ENCODE results near the gene ABCG2.

ABCG2 gene

DNA sequence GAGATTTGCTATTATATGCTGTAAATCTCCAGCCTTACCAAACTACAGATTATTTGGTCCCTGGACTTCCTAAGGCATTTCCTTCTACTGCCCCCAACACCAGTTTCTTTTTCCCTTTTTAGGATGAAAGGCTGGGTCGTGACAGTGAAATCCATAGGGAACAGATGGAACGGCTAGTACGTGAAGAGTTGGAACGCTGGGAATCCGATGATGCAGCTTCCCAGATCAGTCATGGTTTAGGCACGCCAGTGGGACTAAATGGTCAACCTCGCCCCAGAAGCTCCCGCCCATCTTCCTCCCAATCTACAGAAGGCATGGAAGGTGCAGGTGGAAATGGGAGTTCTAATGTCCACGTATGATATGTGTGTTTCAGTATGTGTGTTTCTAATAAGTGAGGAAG is 83.1 kb downstream of the ABCG2 start:
- DNase-seq (ENCODE audit: low read depth in 2 of 3, low spot score in 1 of 3) = no peak

DNA sequence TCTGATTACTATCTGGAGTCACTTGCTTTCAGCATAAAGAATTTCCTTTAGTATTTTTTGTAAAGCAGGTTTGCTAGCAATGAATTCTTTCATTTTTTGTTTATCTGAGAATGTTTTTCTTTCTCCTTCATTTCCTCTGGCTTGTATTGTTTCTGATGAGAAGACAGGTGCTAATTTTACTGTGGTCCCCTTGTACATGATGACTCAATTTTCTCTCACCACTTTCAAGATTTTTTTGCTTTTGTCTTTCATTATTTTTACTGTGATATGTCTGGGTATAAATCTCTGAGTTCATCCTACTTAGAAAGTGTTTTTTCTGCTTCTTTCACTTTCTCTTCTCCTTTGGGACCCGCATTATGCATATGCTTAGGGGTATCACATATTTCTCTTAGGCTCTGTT is 88.4 kb downstream of the ABCG2 start:
- DNase-seq (ENCODE audit: low read depth in 2 of 3, low spot score in 1 of 3) = no peak

DNA sequence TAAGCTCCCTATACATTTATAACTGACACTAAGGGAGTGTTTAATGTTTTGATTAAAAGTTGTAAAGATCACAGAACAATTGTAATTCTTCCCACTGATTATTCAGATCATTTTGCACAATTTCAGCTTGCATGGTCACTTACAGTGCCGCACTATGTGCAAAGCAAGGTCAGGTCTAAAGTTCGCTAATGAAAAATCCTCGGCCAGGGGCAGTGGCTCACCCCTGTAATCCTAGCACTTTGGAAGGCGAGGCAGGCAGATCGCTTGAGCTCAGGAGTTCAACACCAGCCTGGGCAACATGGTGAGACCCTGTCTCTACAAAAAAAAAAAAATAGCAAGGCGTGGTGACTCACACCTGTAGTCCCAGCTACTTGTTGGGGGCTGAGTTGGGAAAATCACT is 94.0 kb downstream of the ABCG2 start:
- DNase-seq (ENCODE audit: low read depth in 2 of 3, low spot score in 1 of 3) = no peak

DNA sequence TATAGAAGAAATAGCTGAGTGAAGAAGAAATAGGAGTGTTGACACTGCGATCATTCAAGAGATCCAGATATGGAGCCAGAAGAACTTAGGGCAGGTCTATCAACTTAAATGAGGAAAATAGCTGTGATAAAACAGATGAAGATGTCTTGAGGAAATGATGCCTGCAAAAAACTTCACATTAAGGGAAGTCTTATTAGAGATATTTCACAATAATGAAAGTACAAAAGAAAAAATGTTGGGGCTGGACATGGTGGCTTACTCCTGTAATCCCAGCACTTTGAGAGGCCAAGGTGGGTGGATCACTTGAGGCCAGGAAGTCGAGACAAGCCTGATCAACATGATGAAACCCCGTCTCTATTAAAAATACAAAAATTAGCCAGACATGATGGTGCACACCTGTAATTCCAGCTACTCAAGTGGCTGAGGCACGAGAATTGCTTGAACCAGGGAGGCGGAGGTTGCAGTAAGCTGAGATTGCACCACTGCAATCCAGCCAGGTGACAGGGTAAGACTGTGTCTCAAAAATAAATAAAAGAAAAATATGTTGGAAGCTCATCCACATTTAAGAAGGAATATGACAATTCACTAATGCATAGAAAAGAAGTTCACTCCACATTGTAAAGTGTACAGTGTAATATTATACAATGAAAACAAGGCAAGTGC is 94.7 kb downstream of the ABCG2 start:
- DNase-seq (ENCODE audit: low read depth in 2 of 3, low spot score in 1 of 3) = no peak

DNA sequence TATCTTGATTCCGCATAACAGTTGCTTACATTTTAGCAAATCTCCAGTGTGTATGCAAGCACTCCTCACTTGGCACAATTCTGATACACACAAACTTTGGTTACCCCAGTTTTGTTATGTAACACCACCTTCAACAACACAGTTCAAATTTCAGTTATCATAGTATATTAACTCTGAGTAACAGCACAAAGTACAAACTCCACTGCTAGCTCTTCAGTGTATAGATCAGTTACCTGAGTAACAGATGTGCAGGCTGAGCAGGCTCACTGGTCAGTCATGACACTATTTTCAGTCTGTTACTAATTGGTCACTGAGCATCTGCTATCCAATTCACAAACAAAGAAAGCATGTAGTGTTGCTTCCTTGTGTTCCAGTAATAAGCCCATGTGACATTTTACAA is 95.6 kb downstream of the ABCG2 start:
- DNase-seq (ENCODE audit: low read depth in 2 of 3, low spot score in 1 of 3) = no peak

DNA sequence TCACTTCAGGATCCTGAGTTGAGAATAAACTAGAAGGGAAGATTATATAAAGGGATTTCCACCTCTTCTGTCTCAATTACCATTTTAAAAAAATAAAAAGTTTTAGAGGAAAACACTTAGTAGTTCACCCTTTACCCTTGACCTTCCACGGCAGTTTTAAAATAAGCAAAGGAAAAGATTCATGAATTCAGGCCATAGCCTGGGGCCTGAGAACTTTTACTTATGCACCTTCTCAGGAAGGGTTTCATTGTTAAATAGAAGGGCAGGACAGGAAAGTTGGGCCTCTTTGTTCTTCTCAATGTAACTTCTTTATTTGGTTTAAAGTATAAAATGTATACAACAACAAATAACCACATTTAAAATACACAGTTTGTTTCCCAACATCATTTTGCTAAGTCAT is 96.1 kb downstream of the ABCG2 start:
- DNase-seq (ENCODE audit: low read depth in 2 of 3, low spot score in 1 of 3) = no peak

DNA sequence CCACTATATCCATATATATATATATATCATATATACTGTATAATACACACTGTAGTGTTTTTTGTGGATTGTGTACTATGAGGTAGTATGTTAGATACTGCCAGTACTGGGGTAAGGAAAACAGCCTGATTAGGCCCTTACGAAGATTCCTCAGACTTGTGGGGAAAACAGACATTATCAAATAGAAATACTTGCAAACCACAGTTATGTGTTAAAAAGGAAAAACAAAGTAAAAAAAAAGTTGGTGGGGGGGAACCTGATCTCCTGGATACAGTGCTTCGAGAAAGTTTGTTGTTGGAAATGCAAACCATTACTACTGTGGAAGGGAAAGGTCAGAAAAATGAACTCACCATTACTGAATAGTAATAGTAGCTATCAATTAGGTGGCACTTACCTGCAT is 98.0 kb downstream of the ABCG2 start:
- DNase-seq (ENCODE audit: low read depth in 2 of 3, low spot score in 1 of 3) = no peak

DNA sequence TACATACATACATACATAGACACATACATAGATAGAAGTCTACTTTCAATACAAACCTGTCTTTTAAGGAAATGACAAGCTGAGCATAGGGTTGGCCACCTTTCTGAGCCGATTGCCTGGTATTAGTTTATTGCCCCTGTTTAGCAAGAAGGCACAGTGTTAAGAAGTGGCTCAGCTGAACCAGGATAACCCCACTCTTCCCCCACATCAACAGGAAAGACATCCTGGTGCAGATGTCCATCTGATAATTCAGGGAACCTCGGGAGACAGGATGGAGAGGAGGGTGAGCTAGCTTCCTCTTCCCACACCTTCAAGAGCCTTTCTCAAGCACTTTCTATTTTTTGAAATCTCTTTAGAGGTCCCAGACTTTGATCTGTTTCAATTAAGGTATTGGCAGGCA is 98.7 kb downstream of the ABCG2 start:
- DNase-seq (ENCODE audit: low read depth in 2 of 3, low spot score in 1 of 3) = no peak

DNA sequence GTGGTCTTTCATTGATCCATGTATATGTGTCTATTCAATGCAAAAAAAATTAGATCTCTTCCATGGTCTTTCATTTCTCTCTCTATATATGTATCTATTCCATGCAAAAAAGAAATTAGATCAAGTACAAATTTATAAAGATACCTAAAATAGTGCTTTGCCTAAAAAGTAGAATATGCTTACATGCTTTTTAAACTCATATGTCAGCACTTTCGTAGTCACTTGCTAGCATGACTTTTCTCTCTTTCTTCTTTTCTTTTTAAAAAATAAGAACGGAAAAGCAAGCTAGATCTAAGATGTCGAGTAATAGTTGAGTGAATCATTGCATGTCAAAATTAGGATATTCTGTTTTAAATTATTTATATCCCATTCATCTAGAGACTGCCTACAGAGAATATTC is 100.1 kb downstream of the ABCG2 start:
- DNase-seq (ENCODE audit: low read depth in 2 of 3, low spot score in 1 of 3) = no peak

DNA sequence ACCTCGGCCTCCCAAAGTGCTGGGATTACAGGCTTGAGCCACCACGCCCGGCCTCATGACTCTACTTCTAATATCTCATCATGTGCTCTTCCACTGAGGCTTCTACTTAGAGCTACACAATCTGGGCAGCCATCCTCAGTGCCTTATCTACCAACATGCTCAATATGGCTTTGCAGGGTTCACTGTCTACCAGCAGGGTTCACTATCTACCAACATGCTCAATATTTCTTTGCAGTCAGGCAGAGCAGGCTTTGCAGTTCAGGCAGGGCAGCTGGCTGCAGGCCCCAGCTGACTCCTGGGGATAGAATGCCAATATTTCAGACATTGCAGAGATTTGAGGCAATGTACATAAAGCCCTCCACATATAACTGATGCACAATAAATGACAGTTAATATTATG is 103.5 kb downstream of the ABCG2 start:
- DNase-seq (ENCODE audit: low read depth in 2 of 3, low spot score in 1 of 3) = no peak

DNA sequence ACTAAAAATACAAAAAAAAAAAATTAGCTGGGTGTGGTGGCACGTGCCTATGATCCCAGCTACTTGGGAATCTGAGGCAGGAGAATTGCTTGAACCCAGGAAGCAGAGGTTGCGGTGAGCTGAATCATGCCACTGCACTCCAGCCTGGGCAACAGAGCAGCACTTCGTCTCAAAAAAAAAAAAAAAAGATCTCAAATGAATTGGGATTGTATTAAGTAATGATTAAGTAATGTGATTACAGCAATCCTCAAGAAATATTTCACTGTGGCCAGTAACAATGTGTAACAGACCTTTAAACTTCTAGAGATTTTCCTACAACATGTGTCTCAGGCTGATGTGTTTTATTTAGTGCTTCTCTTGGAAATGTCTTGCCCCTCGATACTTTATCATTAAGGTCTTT is 104.2 kb downstream of the ABCG2 start:
- DNase-seq (ENCODE audit: low read depth in 2 of 3, low spot score in 1 of 3) = no peak

DNA sequence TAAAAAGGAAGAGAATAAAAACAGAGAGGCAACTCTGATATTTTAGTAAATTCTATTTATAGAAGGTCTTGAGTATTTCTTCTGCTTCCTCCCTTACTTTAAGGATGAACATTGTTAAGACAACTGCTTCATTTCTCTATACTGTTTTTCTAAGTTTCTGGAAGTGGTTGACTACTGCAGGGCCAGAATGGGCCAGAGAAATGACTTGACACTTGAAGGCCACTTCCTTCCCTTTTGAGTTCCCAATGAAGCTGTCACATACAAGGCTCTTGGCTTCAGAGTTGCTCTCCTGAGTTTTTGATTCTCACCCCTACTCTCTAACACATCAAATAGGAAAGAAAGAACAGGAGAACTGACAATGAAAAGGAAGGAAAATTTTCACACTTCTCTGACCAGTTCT is 113.4 kb downstream of the ABCG2 start:
- no peak for DNase-seq (ENCODE audit: low read depth in 2 of 3, low spot score in 1 of 3)

DNA sequence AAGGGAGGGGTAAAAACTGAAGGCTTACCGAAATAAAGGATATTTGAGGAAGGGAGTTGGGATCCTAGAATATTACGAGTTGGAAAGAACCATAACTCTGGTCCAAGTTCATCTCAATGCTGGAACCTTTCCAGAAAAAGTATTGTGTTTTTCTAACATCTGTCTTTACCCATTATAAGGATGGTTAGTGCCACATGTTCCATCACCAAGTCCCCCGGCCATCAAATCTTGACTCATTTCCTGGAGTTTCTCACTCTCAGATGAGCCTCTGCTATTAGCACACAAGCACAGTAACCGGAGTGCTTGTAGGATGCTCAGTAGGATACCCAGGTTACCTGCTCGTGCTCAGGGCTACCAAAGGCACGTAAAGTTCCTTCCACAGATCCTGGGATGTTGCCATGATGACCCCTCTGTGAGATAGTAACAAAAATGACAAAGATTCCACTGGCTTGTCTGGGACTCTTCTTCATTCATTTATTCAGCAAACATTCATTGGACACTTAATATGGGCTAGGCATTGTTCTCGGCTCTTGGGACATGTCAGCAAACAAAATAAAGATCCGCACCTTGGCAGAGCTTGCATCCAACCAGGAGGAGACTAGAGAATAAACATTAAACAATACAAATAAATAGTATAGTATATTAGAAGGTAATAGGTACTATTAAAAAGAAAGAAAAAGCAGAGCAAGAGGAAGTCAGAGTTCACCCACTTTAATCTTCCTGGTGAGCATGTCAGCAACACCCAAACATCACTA is 114.7 kb downstream of the ABCG2 start:
- no peak for DNase-seq (ENCODE audit: low read depth in 2 of 3, low spot score in 1 of 3)

DNA sequence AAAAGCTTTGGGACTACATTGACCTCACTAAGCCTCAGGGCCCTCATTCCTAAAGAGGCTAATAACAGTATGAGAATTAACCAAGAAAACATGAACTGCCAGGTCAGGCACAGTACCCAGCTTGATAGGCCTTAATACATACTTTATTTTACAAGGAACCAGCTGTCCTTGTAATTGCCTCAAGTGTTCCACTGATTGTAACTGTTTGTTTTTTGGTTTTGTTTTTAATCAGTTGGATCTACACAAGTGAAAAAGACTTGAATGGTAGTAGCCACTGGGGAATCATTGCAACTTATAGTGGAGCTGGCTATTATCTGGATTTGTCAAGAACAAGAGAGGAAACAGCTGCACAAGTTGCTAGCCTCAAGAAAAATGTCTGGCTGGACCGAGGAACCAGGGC is 115.4 kb downstream of the ABCG2 start:
- no peak for DNase-seq (ENCODE audit: low read depth in 2 of 3, low spot score in 1 of 3)

DNA sequence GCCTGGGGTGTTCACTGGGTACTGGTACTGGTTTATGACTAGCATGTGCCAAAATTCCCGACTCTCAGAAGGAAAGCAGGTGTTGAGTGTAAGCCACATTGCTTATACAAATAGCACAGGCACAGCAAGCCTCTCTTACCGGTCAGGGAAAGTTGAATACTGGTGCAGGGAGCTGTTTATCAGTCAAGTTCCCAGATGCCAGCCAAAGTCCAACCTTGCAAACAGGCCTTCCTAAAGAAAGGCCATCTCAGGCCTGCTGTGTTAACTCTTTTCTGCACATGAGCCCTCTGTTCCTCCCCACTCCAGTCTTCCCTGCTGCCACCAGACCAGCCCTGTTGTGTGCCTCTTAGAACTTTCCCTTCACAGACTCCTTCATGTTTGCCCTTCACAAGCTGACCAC is 116.8 kb downstream of the ABCG2 start:
- no peak for DNase-seq (ENCODE audit: low read depth in 2 of 3, low spot score in 1 of 3)

DNA sequence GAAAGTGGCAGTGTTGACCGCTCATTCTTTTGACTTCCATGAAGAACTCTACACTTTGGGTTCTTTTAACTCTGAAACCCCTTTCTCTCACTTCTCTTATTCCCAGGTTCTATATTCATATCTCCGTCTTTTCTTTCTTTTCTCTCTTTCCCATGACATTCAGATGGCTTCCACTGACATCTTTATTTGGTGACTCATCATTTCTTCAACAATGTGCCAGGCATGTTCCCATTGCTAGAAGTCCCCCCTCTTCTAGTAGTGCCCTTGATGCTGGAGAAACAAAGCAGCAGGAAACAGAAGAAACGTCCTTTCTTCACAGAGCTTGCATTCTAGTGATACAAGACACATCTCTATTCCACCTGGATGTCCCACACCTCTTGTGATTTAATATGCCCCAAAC is 117.7 kb downstream of the ABCG2 start:
- DNase-seq (ENCODE audit: low read depth in 2 of 3, low spot score in 1 of 3) = no peak
